PC-9 (cell line): Measurements from ENCODE around the gene KLHDC9. TPM values are rescaled to one million over a fixed set of nuclear protein-coding genes. Genes with fewer than 3 reads are reported as not detected.

Experiments
- BruUV-seq: library from RNA; stranded (reverse); fragments of 400-500 nt; replicated peaks from 2 replicates; lab custom pipeline; 2021; lab: Mats Ljungman, UMichigan
- CTCF ChIA-PET: fragments of 300-600 bp; sonication (Branson Sonifier 250); formaldehyde crosslinking; loops from one replicate; lab custom pipeline; 2022; ENCODE audit warnings: antibody characterized with exemption; lab: Charles Lee
- POLR2A ChIA-PET: fragments of 300-600 bp; sonication (Branson Sonifier 250); formaldehyde crosslinking; loops from one replicate; lab custom pipeline; 2022; ENCODE audit warnings: antibody characterized with exemption; ENCODE audit not compliant: unreplicated experiment; lab: Charles Lee
- DNase-seq, 2 experiments: peaks; one replicate each; pipeline versions ENCODE4 v3.0.0 to v3.0.0-alpha.2; 2015 to 2022; ENCODE audit warnings: mixed read lengths in 1 of 2
- H2AFZ ChIP-seq: fragments of 200-600 bp; sonication (generic); 2 replicates; pipeline ENCODE4 v1.8.1; 2017; ENCODE audit warnings: antibody characterized with exemption
- H3F3A ChIP-seq: fragments of 200-600 bp; sonication (generic); 2 replicates; pipeline ENCODE4 v1.8.1; 2017; ENCODE audit warnings: antibody characterized with exemption, mild to moderate bottlenecking, low read depth; ENCODE audit not compliant: insufficient read depth
- H3K27ac ChIP-seq: fragments of 200-600 bp; sonication (generic); 2 replicates; pipeline ENCODE4 v1.6.1; 2016; ENCODE audit warnings: mixed run types
- H3K27me3 ChIP-seq: fragments of 200-600 bp; sonication (generic); 2 replicates; pipeline ENCODE4 v1.6.1; 2016; ENCODE audit warnings: low read depth, mixed run types; ENCODE audit not compliant: insufficient read depth
- H3K36me3 ChIP-seq: fragments of 200-600 bp; sonication (generic); 2 replicates; pipeline ENCODE4 v1.6.1; 2016; ENCODE audit warnings: low read depth, mixed run types
- H3K4me1 ChIP-seq: fragments of 200-600 bp; sonication (generic); replicated peaks from 2 replicates; pipeline ENCODE4 v1.6.1; 2016; ENCODE audit warnings: mixed run types; ENCODE audit not compliant: insufficient read depth
- H3K4me2 ChIP-seq: fragments of 200-600 bp; sonication (generic); 2 replicates; pipeline ENCODE4 v1.6.1; 2017; ENCODE audit warnings: mixed run types
- H3K4me3 ChIP-seq: fragments of 200-600 bp; sonication (generic); 2 replicates; pipeline ENCODE4 v1.6.1; 2016; ENCODE audit warnings: mixed run types
- H3K79me2 ChIP-seq: fragments of 200-600 bp; sonication (generic); 2 replicates; pipeline ENCODE4 v1.6.1; 2017; ENCODE audit warnings: low read depth, mixed run types
- H3K9me2 ChIP-seq: fragments of 200-600 bp; sonication (generic); 2 replicates; pipeline ENCODE4 v1.8.1; 2017; ENCODE audit warnings: mild to moderate bottlenecking; ENCODE audit not compliant: insufficient read depth
- H3K9me3 ChIP-seq: fragments of 200-600 bp; sonication (generic); 2 replicates; pipeline ENCODE4 v1.8.1; 2016; ENCODE audit warnings: low read depth; ENCODE audit not compliant: insufficient read depth
- H4K20me1 ChIP-seq: fragments of 200-600 bp; sonication (generic); 2 replicates; pipeline ENCODE4 v1.8.1; 2017; ENCODE audit not compliant: insufficient read depth
- EZH2 ChIP-seq: fragments of 200-600 bp; sonication (generic); IDR thresholded peaks from 2 replicates; pipeline ENCODE4 v1.8.0; 2017; ENCODE audit warnings: antibody characterized with exemption, low read depth
- intact Hi-C: fragments of 100-400 bp; cut with micrococcal nuclease; formaldehyde crosslinking; loops from one replicate; pipeline ENCODE4 v1.10.0; 2022; ENCODE audit not compliant: unreplicated experiment
- total RNA-seq: library from RNA; stranded (reverse); gene quantifications from 2 replicates; pipeline ENCODE4 v1.2.3, GENCODE V29; 2021
- TF ChIP-seq, protein P1 (sequence below): fragments of 200-600 bp; sonication (generic); conservative IDR thresholded peaks from 2 replicates; pipeline ENCODE4 v1.6.1; 2017; ENCODE audit warnings: mixed run types, antibody characterized with exemption, mild to moderate bottlenecking, moderate library complexity

The KLHDC9 gene
- total RNA-seq, 1 experiment from 2014 or later = 5.6 TPM

DNA sequence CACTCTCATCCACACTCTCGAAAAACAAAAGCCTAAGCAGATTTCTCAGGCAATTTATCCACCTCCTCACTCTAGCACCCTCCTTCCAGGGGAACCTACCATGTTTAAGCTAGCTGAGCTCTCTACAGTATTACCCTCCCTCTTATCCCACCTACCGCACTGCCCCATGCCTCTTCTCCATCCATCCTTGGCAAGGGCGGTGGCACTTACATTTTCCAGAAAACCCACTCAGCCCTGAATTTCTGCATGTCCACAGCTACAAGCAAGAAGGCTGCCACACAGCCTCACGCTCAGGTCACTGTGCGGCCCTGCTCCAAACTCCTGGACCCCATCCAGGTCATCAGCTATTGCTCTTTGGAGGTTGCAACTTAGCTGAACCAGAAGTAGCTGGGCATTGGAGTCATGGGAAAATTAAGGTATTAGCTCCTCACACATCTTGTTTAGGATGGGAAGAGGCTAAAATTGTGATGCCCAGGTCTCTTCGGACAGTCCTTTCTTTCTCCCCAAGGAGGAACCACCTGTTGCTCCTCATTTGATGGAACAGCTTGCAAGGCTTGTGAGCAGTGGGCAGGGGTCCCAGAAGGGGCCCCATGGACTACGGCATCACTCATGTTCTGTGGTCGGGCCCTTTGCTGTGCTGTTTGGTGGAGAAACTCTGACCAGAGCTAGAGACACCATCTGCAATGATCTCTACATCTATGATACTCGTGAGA lies 1.1 kb downstream of the KLHDC9 start:
- Histone ChIP-seq H3F3A (peaks cover 44% of the 10 kb centered on the region), H2AFZ (no peak overlapping the region), H3K9me2 (no peaks in the 10 kb centered on the region), H3K9me3 (no peaks in the 10 kb centered on the region), H3K4me3 (no peak overlapping the region), H3K4me2 (peak overlapping the region; percentile 91; the same call in 1 of the 2 replicates), H3K27ac (no peak overlapping the region), H4K20me1 (peaks cover 25% of the 10 kb centered on the region; the same call in 1 of the 2 replicates), H3K79me2 (peaks cover 5% of the 10 kb centered on the region; the same call in 1 of the 2 replicates), H3K4me1 (peaks cover 13% of the 10 kb centered on the region), H3K27me3 (no peaks in the 10 kb centered on the region), H3K36me3 (0 out of 2 replicates have a peak, but pooled peaks cover 7% of the 10 kb centered on the region)
- DNase-seq = no peak
- intact Hi-C loops = loop anchor here (2.0 kb wide), 1 partner anchor 34 kb away; the partner anchor contains the start of gene DEDD
- POLR2A ChIA-PET = no interaction called here
- CTCF ChIA-PET = interaction anchor here (0.6 to 1.2 kb wide), 3 partner anchors 28 to 109 kb away, joined by 4 to 12 read pairs (median 5); no protein-coding TSS in a partner anchor
- BruUV-seq = no TSS peak
- TF ChIP-seq, protein P1, sequence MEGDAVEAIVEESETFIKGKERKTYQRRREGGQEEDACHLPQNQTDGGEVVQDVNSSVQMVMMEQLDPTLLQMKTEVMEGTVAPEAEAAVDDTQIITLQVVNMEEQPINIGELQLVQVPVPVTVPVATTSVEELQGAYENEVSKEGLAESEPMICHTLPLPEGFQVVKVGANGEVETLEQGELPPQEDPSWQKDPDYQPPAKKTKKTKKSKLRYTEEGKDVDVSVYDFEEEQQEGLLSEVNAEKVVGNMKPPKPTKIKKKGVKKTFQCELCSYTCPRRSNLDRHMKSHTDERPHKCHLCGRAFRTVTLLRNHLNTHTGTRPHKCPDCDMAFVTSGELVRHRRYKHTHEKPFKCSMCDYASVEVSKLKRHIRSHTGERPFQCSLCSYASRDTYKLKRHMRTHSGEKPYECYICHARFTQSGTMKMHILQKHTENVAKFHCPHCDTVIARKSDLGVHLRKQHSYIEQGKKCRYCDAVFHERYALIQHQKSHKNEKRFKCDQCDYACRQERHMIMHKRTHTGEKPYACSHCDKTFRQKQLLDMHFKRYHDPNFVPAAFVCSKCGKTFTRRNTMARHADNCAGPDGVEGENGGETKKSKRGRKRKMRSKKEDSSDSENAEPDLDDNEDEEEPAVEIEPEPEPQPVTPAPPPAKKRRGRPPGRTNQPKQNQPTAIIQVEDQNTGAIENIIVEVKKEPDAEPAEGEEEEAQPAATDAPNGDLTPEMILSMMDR = no peak
- no peak for TF ChIP-seq EZH2

DNA sequence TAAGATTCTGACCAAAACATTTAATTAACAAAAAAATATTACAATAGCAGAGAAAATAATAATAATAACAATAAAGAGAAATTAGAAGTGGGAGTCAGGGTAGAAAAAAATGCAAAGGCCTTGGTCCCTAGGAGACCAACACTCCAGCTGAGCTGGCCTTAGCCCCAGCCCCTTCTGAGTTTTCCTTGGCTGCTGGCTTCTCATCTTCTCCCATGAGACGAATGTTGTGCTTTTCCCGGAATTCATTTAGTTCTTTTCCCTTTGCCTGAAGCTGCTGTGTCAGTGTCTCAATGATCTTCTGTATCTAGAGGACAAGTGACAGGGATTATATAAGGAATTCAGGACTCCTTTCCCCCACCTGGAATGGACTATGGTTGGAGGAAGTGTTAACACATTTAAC lies 2.4 kb downstream of the KLHDC9 start:
- peaks cover 13% of the 10 kb centered on the region for H3K4me1 ChIP-seq
- no peak overlapping the region for H3K4me3 ChIP-seq
- peaks cover 48% of the 10 kb centered on the region for H3F3A ChIP-seq
- no peaks in the 10 kb centered on the region for H3K9me3 ChIP-seq
- intact Hi-C loops = no loop called here
- peaks cover 33% of the 10 kb centered on the region; the same call in 1 of the 2 replicates for H4K20me1 ChIP-seq
- H3K9me2 ChIP-seq = no peaks in the 10 kb centered on the region
- BruUV-seq = no TSS peak
- no peak overlapping the region for H3K27ac ChIP-seq
- H3K4me2 ChIP-seq = no peak overlapping the region
- no peak overlapping the region for H2AFZ ChIP-seq
- peaks cover 10% of the 10 kb centered on the region for H3K79me2 ChIP-seq
- no peak for DNase-seq
- TF ChIP-seq EZH2 = no peak
- TF ChIP-seq, protein P1 = no peak
- 0 out of 2 replicates have a peak, but pooled peaks cover 7% of the 10 kb centered on the region for H3K36me3 ChIP-seq
- H3K27me3 ChIP-seq = no peaks in the 10 kb centered on the region
- CTCF ChIA-PET = interaction anchor here (0.7 kb wide), 1 partner anchor 17 kb away, joined by 3 read pairs; the partner anchor contains the start of genes NIT1 and PFDN2
- POLR2A ChIA-PET = no interaction called here

DNA sequence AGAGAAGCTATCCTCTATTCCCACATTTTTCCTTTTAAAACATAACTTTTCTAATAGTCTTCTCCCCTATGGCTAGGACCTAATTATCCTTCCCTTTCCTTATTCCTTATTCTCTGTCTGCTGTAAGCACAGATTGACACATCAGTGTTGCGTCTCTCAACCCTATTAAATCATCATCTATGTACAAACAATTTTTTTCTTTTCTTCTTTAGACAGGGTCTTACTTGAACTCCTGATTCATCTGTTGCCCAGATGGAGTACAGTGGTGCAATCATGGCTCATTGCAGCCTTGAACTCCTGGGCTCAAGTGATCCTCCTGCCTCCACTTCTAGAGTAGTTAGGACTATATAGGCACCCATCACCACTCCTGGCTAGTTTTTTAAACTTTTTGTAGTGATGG lies 8.3 kb downstream of the KLHDC9 start:
- TF ChIP-seq, protein P1 = no peak
- no peak for TF ChIP-seq EZH2
- intact Hi-C loops = no loop called here
- no peak overlapping the region for H3K4me3 ChIP-seq

More for the DNA sequence above, 8.3 kb downstream of the KLHDC9 start:
- no peak overlapping the region for H2AFZ ChIP-seq
- peaks cover 67% of the 10 kb centered on the region for H4K20me1 ChIP-seq
- CTCF ChIA-PET = no interaction called here
- H3K36me3 ChIP-seq = peaks cover 20% of the 10 kb centered on the region
- H3K79me2 ChIP-seq = peaks cover 63% of the 10 kb centered on the region
- H3K4me2 ChIP-seq = no peak overlapping the region
- H3K27ac ChIP-seq = no peak overlapping the region
- no peaks in the 10 kb centered on the region for H3K9me3 ChIP-seq
- no peaks in the 10 kb centered on the region for H3K27me3 ChIP-seq
- H3K9me2 ChIP-seq = no peaks in the 10 kb centered on the region
- H3K4me1 ChIP-seq = no peaks in the 10 kb centered on the region
- BruUV-seq = no TSS peak
- H3F3A ChIP-seq = peaks cover 22% of the 10 kb centered on the region; the same call in 1 of the 2 replicates
- POLR2A ChIA-PET = no interaction called here
- DNase-seq = no peak
